Left hindlimb (tissue), 1 donor: ENCODE results near the gene PLP1.
A peak's percentile ranks its signal among the peaks of the same experiment; 100 is the strongest.
"Not testable (repeated sequence)": the region's sequence is repeated elsewhere in the genome, so short reads cannot be mapped to it uniquely, and the experiment has no call there.

Experiments used
- DNase-seq: peaks from one replicate; pipeline ENCODE4 v3.0.0-alpha.2; 2018

The PLP1 gene

DNA sequence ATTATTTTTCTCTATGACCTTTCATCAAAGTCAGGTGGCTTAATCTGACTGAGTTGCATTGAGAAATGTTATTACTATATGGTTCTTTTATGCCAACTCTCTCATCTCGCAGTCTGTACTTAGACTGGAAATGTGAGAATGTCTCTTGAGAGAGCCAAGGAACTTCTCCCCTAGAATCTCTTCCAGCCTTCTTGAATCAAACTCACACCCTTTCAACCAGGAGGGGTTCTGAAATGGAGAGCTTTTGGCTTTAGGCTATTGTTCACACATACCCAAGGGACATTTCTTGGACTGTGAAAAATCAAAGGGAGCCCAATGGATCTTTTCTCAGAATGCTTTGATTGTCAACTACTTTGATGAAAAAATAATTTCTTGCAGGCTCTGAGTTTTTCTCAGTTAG lies 5.1 kb downstream of the PLP1 start:
- no peak for DNase-seq

DNA sequence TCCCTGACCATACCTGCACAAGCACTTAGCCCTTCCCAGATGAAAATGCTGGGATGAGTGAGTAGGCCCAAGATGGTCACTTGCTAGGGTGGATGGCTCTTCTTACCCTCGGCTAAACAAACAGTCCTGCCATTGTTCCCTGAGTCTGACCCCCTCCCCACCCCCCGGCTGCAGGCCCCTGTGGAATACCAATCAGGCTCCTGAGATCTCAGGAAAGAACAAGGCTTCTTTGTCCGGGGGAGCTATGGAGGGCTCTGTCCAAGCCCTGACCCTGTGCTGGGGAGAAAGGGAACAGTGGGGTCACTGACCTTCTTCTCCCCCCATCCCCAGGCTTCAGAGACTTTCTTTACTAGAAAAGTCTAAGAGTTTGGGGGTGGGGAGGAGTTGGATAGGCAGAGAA lies 6.0 kb downstream of the PLP1 start:
- DNase-seq: no peak

DNA sequence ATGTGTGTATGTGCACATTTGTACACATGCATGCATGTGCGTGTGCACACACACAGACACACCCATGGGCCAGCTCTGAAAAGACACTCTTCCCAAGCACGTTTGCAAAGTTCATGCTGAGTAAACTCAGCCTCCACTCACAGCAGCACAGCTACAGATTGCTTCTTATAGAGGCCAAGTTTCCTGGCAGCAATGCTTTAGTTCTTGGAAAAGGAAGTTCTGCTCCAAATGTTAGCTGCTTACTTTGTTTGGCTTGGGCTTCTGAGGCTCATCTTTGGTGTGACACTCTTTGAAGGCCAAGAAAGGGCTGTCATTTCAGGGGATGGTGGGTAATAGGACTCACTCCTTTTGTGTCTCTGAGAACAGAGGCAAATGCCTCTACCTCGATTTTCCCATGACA lies 6.6 kb downstream of the PLP1 start:
- no peak for DNase-seq

DNA sequence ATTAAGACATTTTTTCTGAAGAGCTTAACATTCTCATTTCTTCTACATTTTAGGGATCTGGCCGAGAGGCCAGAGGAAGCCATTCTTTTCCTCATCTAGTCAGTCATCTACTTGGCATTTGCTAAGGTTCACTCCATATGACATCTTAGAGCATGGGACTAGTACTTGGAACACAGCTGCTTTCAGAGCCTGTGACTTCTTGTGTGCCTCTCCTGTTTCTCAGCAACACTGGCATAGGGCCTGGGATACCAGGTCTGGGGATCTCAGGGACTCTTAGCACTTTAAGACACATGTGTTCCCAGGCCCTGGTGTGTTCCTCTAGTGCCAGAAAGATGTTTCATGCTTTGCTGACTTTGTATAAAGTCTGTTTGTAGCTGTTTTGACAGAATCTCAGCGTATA lies 7.3 kb downstream of the PLP1 start:
- DNase-seq: peak; percentile 62

DNA sequence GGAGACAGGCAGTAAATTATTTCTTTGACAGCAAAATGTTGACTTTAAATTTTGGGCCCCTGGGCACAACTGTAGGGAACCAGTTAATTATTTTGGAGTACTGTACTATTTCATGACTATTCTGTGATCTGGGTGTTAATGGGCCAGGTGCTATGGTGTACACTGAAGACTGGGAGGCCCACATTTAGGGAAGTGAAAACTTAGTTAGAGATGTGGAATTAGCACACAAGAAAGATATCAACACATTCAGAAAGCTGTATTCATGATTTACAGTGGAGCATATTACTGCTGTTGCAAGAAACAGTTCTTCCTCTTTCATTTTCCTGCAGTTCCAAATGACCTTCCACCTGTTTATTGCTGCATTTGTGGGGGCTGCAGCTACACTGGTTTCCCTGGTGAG lies 12.4 kb downstream of the PLP1 start:
- DNase-seq: no peak

DNA sequence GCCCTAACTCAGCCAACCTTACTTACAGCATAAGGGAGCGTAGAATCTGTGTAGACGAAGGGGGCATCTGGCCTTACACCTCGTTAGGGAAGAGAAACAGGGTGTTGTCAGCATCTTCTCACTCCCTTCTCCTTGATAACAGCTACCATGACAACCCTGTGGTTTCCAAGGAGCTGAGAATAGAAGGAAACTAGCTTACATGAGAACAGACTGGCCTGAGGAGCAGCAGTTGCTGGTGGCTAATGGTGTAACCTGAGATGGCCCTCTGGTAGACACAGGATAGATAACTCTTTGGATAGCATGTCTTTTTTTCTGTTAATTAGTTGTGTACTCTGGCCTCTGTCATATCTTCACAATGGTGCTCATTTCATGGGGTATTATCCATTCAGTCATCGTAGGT lies 14.6 kb downstream of the PLP1 start:
- DNase-seq: no peak

DNA sequence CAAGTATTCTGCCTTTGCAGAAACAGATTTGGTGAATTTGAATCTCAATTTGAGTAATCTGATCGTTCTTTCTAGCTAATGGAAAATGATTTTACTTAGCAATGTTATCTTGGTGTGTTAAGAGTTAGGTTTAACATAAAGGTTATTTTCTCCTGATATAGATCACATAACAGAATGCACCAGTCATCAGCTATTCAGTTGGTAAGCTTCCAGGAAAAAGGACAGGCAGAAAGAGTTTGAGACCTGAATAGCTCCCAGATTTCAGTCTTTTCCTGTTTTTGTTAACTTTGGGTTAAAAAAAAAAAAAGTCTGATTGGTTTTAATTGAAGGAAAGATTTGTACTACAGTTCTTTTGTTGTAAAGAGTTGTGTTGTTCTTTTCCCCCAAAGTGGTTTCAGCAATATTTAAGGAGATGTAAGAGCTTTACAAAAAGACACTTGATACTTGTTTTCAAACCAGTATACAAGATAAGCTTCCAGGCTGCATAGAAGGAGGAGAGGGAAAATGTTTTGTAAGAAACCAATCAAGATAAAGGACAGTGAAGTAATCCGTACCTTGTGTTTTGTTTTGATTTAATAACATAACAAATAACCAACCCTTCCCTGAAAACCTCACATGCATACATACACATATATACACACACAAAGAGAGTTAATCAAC lies 15.3 kb downstream of the PLP1 start:
- no peak for DNase-seq

DNA sequence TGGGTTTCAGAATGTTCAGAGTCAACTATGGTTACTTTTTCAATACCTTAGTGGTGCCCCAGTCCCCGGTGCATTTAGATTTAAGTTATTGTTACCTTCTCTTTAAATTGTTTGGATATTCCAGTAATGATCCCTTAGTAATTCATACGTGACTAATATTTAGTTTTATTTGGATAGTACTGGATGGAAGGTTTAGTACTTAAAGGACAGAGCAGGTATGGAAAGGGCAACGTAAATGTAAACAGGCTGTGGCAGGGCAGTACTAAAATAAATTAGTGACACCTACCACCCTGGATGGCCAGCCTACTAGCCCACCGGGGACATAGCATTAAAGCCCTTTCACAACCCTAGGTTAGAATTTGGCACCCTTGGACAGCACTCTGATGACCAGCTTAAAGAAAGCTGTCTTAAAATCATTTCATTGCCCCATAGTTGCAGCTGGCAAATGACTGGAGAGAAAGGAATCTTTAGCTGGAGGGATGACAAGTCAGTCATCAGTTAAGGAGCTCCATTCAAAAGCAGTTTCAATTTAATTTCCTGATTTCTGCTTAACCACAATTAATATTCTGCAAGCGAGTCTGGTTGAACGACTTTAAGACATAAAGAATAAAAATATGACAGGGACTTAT lies 16.4 kb downstream of the PLP1 start:
- no peak for DNase-seq

DNA sequence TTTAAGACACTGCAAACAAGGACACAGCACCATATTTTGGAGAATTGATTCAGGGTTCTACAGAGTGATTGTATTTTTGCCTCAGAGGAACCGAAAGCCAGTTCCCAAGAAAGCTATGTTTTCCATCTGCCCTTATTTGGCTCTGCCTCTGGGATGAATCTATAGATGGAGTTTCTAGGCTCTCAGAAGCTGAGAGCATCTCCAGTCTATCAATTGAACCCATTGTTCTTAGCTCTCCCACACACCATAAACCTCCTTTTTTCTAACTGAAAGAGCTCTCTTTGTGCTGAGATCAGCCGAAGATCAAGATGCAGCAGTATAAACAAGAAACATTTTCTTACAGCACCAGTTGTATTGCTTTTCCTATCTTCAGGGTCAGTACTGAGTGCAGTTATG lies 16.9 kb downstream of the PLP1 start:
- DNase-seq: no peak

DNA sequence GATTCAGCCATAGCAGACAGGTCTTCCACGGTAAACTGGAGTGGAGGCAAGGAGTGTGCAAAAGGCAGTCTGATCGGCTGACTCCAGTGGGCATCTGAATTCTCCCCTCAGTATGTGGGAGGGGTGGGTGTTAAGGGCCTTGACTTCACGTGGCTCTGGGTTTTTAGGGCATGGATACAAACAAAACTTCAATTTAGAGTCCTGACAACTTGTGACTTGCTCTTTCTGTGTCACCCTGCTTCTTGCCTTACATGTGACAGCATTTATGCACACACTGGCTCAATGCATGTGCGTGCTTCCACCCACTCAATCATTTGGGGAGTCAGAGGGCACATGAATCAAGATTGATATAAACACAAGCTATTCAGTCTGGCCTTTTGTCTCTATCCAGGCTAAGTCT lies 17.5 kb downstream of the PLP1 start:
- no peak for DNase-seq

DNA sequence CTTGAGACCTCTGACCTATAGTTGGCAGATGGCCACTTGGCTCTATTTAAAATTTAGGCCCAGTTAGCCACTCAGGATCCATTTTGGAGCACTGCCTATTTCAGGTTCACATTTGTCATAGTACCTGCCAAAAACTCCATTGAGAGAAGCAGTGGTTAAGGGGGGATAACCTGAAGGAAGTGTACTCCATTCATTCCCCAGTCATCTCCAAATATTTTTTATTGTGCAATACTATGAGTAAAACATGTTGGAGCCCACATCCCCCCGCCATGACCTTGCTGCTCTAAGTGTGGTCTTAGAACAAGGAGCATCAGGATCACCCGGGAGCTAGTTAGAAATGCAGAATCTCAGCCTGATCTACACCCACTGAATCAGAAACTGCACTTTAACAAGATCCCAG lies 21.1 kb downstream of the PLP1 start:
- no peak for DNase-seq

DNA sequence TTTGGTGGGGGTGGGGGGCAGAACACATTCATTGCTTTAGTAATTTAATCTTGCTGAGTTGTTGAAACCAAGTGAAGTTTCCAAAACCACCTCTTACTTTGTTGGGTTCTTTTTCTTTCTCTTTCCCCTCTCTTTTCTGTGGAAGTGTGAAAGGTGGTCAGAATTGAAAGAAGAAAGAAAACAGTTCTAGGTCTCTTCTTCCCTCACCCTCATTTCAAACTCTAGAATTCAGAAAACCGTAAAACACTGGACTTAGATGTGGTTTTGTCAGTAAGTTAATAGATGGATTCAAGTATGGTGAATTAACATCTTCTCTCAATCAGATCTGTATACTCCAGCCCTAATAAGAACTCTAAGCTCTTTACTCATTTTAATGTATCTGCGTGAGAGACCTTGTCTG lies 23.7 kb downstream of the PLP1 start:
- no peak for DNase-seq

DNA sequence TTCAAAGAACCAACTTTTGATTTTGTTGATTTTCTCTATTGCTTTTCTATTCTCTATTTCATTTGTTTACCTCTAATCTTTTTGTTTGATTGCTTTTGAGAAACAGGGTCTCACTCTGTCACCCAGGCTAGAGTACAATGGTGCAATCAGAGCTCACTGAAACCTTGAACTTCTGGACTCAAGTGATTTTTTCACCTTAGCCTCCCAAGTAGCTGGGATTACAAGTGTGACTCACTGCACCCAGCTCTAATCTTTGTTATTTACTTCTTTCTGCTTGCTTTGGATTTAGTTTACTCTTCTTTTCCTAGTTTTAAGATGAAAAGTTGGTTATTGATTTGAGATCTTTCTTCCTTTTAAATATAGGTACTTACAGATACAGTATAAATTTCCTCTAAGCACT lies 29.2 kb downstream of the PLP1 start:
- no peak for DNase-seq

DNA sequence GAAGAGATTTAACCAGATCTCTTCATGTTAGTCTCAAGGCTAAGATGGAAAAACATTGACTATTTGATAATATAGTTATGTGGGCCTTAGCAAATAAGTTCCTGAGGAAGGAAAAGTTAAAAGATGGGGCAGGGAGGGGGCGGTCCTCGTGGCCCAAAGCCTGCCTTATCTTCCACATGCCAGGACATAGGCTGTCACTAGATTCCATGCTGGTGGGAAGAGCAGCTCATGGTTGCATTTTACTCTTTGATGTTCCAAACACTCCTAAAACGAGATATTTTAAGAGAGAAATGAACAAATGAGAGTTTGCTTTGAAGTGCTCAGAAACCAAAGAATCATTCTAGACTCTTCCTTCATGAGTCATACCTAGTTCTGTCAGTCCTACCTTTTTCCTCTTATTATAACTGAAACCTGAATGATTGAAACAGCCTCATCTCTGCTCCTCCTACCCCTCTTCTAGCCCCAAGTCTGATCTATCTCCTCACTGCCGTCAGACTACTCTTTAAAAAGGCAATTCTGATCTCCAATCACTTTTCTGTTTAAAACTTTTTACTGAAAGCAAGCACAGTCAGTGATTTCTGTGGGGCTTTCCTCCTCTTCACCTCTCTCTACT lies 30.3 kb downstream of the PLP1 start:
- DNase-seq: no peak

DNA sequence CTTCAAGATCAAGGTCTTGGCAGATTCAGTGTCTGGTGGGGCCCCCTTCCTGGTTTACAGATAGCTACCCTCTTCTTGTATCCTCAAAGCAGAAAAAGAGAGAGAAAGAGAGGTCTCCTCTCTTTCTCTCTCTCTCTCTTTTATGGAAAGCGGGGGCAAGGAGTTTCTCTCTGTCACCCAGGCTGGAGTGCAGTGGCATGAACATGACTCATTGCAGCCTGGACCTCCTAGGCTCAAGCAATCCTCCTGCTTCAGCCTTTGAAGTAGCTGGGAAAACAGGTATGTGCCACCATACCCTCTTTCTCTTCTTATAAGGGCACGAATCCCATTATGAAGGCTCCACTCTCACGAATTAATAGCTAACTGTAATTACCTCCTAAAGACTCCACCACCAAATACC lies 35.2 kb downstream of the PLP1 start:
- DNase-seq: no peak

DNA sequence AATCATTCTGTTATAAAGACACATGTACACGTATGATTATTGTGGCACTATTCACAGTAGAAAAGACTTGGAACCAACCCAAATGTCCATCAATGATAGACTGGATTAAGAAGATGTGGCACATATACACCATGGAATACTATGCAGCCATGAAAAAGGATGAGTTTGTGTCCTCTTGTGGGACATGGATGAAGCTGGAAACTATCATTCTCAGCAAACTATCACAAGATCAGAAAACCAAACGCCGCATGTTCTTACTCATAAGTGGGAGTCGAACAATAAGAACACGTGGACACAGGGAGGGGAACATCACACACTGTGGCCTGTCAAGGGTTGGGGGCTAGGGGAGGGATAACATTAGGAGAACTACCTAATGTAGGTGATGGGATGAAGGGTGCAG lies 40.5 kb downstream of the PLP1 start:
- DNase-seq: not testable (repeated sequence)

DNA sequence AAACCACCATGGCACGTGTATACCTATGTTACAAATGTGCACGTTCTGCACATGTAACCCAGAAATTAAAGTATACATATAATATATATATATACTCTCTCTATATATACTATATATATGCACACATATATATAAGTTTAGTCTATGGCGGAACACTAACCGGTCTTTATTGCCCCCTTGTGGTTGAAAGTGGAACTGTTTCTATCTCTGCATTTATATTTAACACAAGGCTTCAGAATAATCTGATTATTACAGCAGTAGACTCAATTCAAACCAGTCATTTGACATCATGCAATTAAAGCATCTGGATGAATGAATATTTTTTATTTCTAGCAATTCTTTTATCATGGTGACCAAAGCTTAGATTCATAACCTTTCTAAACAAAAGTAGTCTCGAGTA lies 40.9 kb downstream of the PLP1 start:
- DNase-seq: no peak

DNA sequence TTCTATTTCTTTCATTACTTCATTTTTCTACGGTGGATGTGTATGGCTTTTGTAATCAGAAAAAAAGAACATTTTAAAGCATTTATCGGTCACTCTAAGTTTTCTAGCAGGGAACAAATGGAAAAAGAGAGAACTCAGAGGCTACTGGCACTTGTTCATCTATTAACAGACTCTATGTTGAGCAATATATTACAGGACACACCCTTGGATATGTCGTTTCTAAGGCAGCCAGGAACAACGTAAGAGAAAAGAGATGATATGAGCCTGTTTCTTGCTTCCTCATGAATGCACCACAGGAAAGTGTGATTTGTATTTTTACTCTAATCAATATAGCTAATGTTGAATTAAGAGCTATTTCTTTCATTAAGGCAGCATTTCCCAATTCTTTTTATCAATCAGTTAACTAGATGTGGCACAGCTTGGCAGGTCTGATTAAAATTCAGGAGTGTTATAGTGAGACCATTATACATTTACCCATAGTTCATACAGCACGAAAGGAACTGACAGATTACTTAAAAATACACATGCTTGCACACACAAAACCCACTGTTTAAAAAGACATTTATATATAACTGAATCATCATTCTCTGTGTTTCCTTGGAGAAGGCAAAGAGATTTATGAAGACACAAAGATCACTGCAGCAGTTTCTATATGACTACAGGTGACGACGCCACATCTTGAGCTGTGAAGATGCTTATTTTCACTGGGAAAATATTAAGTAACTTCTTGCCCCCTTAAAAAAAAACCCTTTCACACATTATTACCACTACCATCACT lies 42.4 kb downstream of the PLP1 start:
- no peak for DNase-seq

DNA sequence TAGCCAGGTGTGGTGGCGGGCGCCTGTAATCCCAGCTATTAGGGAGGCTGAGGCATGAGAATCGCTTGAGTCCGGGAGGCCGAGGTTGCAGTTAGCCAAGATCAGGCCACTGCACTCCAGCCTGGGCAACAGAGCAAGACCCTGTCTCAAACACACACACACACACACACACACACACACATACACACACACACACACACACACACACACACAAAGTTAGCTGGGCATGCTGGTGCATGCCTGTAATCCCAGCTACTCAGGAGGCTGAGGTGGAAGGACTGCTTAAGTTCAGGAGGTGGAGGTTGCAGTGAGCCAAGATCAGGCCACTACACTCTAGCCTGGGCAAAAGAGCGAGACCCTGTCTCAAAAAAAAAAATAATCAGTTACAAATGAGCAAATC lies 44.2 kb downstream of the PLP1 start:
- DNase-seq: not testable (repeated sequence)

DNA sequence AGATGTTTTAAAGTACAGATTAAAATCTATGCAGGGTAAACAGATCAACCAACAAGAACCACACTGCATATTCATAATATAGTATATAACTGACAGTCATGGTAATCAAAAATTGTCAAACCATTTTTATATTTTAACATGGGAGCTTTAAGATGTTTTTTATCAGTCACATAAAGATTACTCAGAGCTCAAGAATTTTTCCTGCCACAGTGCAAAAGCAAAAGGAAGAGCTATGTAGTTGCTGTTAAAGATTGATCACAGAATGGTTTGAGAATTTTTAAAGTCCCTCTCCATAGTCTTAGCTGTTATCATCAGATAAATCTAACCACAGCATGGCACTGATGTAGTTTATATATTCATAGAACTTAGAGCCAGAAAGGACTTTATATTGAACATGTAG lies 47.0 kb downstream of the PLP1 start:
- DNase-seq: no peak

DNA sequence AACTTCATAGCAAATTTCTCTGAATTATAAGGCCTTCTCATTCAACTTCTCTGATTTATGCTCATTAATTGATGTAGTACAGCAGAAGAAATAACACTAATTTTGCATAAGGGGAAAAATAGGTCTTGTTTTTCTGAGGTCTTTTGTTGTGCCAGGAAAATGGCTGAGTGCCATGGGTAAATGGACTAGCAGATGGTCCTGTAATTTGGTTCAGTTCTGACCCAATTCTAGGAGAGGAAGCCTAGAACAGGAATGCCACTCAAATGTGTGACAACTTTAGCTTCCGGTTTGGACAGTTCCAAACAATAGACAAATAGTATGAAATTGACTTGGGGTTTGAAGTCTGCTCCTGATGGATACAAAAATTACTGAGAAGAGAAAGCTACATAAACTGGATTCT lies 49.2 kb downstream of the PLP1 start:
- no peak for DNase-seq

DNA sequence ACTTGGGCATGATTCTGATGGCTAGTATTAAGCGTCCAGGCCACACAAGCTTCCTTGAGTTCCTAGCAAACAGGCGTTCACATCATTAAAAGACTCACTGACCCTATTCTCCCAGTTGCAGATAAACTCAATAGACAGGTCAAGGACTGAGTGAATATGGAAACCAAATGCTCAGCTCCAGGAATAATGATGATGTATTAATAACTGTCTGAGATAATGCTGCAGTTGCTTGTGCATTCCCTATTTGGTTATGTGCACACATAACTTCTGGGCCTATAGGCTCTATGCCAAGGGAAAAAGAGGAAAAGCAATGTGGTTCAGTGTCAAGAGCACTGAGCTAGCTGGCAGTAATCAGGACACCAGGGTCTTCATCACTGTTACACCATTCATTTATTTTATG lies 51.9 kb downstream of the PLP1 start:
- DNase-seq: no peak

DNA sequence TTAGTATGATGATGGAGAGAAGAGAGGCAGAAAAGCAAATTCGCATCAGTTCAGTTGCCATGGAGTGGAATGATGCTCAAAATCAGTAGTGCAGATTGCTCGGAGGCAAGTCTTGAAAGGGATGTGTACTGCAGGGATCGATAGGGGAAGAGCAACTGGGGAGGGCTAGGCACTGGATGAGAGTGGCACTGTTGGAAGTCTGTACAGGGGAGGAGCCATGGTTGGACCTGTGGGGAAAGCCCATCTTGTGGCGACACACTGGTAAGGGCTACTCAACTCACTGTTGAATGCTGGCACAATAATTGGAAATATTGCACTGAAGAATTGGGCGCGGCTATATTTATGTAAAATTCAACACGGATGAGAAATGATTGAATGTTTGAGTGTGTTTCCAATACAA lies 54.2 kb downstream of the PLP1 start:
- DNase-seq: no peak

DNA sequence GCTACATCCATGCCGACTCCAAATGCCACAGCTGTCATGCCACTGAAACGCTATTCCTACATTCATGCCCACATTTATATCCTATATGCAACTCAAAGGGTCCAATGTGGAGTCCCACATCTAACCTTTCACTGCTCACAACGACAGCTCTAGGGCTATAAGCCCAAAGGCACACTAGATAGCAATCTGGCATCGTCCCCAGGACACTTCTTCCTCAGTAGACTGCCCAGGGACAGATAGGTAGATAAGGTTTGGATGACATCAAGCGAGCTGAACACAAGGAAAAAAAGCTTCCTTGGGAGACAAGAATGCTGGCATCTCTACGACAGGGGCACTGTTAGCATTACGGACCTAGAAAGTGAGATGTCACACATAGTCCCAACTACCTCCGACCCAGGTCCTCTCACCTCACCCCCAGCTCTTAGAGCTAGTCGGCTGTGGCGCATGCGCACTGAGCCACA lies 54.7 kb downstream of the PLP1 start:
- no peak for DNase-seq
